Hepatocyte (in vitro differentiated cells): Measurements from ENCODE around the gene TJP2. TPM values are rescaled to one million over a fixed set of nuclear protein-coding genes. Genes with fewer than 3 reads are reported as not detected.

ENCODE experiments used
- DNase-seq: peaks from one replicate; pipeline ENCODE4 v3.0.0-alpha.2; 2016; ENCODE audit warnings: low spot score
- H2AFZ ChIP-seq: fragments of 200-600 bp; sonication (generic); 2 replicates; pipeline ENCODE4 v1.6.0; 2016; ENCODE audit warnings: antibody characterized with exemption, mild to moderate bottlenecking
- H3K27ac ChIP-seq: fragments of 200-600 bp; sonication (generic); 2 replicates; pipeline ENCODE4 v1.5.1; 2016; ENCODE audit warnings: mild to moderate bottlenecking
- H3K27me3 ChIP-seq: fragments of 200-600 bp; sonication (generic); 2 replicates; pipeline ENCODE4 v1.6.1; 2016
- H3K36me3 ChIP-seq: fragments of 200-600 bp; sonication (generic); replicated peaks from 2 replicates; pipeline ENCODE4 v1.5.1; 2016; ENCODE audit warnings: low read depth; ENCODE audit not compliant: insufficient read depth
- H3K4me1 ChIP-seq: fragments of 200-600 bp; sonication (generic); 2 replicates; pipeline ENCODE4 v1.5.1; 2016; ENCODE audit warnings: mild to moderate bottlenecking, moderate library complexity; ENCODE audit not compliant: insufficient read depth
- H3K4me2 ChIP-seq: fragments of 200-600 bp; sonication (generic); 2 replicates; pipeline ENCODE4 v1.6.0; 2016
- H3K4me3 ChIP-seq: fragments of 200-600 bp; sonication (generic); 2 replicates; pipeline ENCODE4 v1.5.1; 2016; ENCODE audit warnings: mild to moderate bottlenecking
- H3K79me2 ChIP-seq: fragments of 200-600 bp; sonication (generic); 2 replicates; pipeline ENCODE4 v1.6.0; 2017; ENCODE audit warnings: mild to moderate bottlenecking
- H3K9me2 ChIP-seq: fragments of 200-600 bp; sonication (generic); replicated peaks from 2 replicates; pipeline ENCODE4 v1.6.0; 2017; ENCODE audit warnings: mild to moderate bottlenecking; ENCODE audit not compliant: insufficient read depth
- H3K9me3 ChIP-seq: fragments of 200-600 bp; sonication (generic); 2 replicates; pipeline ENCODE4 v1.5.1; 2016; ENCODE audit warnings: low read depth, mild to moderate bottlenecking
- H4K20me1 ChIP-seq: fragments of 200-600 bp; sonication (generic); 2 replicates; pipeline ENCODE4 v1.6.0; 2016; ENCODE audit warnings: mild to moderate bottlenecking; ENCODE audit not compliant: insufficient read depth, poor library complexity, severe bottlenecking
- CTCF ChIP-seq: fragments of 200-600 bp; sonication (generic); IDR thresholded peaks from 2 replicates; pipeline ENCODE4 v1.5.1; 2016; ENCODE audit warnings: antibody characterized with exemption, mild to moderate bottlenecking; ENCODE audit not compliant: poor library complexity
- EZH2 ChIP-seq: fragments of 200-600 bp; sonication (generic); IDR thresholded peaks from 2 replicates; pipeline ENCODE4 v1.6.1; 2016; ENCODE audit warnings: antibody characterized with exemption, mild to moderate bottlenecking, borderline replicate concordance
- EZH2phosphoT487 ChIP-seq: fragments of 200-600 bp; sonication (generic); IDR thresholded peaks from one replicate; pipeline ENCODE4 v1.6.1; 2018; ENCODE audit warnings: antibody characterized with exemption, mild to moderate bottlenecking, low read depth, moderate library complexity; ENCODE audit not compliant: unreplicated experiment, severe bottlenecking
- WGBS: methylation state at CpG from one replicate; pipeline ENCODE4 v1.1.6; 2016; ENCODE audit warnings: low lambda C conversion rate; ENCODE audit errors: missing lambda C conversion rate; 5-methylcytosine and 5-hydroxymethylcytosine counted together
- polyA plus RNA-seq: library from polyadenylated mRNA; unstranded; fragments of >200 nt; fragmentation: Nextera tagmentation; extraction: Ambion mirVana; gene quantifications from 2 replicates; pipeline ENCODE4 v1.2.1, GENCODE V29; 2016
- total RNA-seq: library from RNA; depleted of rRNA; stranded (reverse); fragments of >200 nt; gene quantifications from 2 replicates; pipeline ENCODE4 v1.2.3, GENCODE V29; 2014

The TJP2 gene
- total and polyA plus RNA-seq, 2 experiments from 2014 or later, result 67.2 to 131 TPM

GRCh38 chr9:69322256-69322655 is 148.2 kb downstream of the TJP2 start:
- Histone ChIP-seq H3K4me1 (peaks cover 5% of the 10 kb centered on the region), H2AFZ (no peak overlapping the region), H3K4me2 (no peak overlapping the region), H3K9me3 (no peaks in the 10 kb centered on the region), H3K9me2 (no peaks in the 10 kb centered on the region), H3K27ac (no peak overlapping the region), H4K20me1 (no peaks in the 10 kb centered on the region), H3K4me3 (no peak overlapping the region), H3K79me2 (no peaks in the 10 kb centered on the region), H3K27me3 (peaks cover 40% of the 10 kb centered on the region), H3K36me3 (no peaks in the 10 kb centered on the region)
- no peak for DNase-seq
- TF ChIP-seq EZH2phosphoT487 (no peak), CTCF (no peak), EZH2 (no peak)
- 96% methylated on average over 1 of the region's 1 CpG for WGBS

GRCh38 chr9:69323861-69324260 is 149.8 kb downstream of the TJP2 start:
- H3K9me2 ChIP-seq, result no peaks in the 10 kb centered on the region
- DNase-seq, result no peak
- H3K27ac ChIP-seq, result no peak overlapping the region
- H2AFZ ChIP-seq, result no peak overlapping the region
- no peak overlapping the region for H3K4me3 ChIP-seq
- peak overlapping the region; percentile 100 for H3K4me2 ChIP-seq
- peaks cover 5% of the 10 kb centered on the region for H3K4me1 ChIP-seq
- H3K9me3 ChIP-seq, result no peaks in the 10 kb centered on the region
- H3K27me3 ChIP-seq, result peaks cover 52% of the 10 kb centered on the region
- TF ChIP-seq EZH2phosphoT487 (no peak), EZH2 (no peak), CTCF (no peak)
- no peaks in the 10 kb centered on the region for H3K79me2 ChIP-seq
- no peaks in the 10 kb centered on the region for H3K36me3 ChIP-seq
- no peaks in the 10 kb centered on the region for H4K20me1 ChIP-seq
- 34% methylated on average over 2 of the region's 2 CpGs for WGBS

Other genes with a start within 250 kb of the TJP2 start
- not detected in 2 replicates for gene PRKACG, start 160.2 kb upstream of the TJP2 start, total RNA-seq
- gene PRKACG, start 160.2 kb upstream of the TJP2 start, polyA plus RNA-seq, result not detected in 2 replicates
- gene FXN, start 138.5 kb upstream of the TJP2 start, total RNA-seq, result 12.2 and 13.2 TPM in 2 replicates
- gene FXN, start 138.5 kb upstream of the TJP2 start, polyA plus RNA-seq, result 27.3 and 31.5 TPM in 2 replicates
- 2.2 and 3.4 TPM in 2 replicates for gene ENTREP1, start 150.9 kb downstream of the TJP2 start, total RNA-seq
- gene ENTREP1, start 150.9 kb downstream of the TJP2 start, polyA plus RNA-seq, result 0.94 and 4.9 TPM in 2 replicates